NCI-H526 treated with DMSO at 0.1 percent for 48 hours (cell line): ENCODE measurements around the gene PPFIBP1.

Experiments
- DNase-seq: peaks from one replicate; lab custom pipeline; 2025; lab: John Stamatoyannopoulos, UW

The PPFIBP1 gene

DNA sequence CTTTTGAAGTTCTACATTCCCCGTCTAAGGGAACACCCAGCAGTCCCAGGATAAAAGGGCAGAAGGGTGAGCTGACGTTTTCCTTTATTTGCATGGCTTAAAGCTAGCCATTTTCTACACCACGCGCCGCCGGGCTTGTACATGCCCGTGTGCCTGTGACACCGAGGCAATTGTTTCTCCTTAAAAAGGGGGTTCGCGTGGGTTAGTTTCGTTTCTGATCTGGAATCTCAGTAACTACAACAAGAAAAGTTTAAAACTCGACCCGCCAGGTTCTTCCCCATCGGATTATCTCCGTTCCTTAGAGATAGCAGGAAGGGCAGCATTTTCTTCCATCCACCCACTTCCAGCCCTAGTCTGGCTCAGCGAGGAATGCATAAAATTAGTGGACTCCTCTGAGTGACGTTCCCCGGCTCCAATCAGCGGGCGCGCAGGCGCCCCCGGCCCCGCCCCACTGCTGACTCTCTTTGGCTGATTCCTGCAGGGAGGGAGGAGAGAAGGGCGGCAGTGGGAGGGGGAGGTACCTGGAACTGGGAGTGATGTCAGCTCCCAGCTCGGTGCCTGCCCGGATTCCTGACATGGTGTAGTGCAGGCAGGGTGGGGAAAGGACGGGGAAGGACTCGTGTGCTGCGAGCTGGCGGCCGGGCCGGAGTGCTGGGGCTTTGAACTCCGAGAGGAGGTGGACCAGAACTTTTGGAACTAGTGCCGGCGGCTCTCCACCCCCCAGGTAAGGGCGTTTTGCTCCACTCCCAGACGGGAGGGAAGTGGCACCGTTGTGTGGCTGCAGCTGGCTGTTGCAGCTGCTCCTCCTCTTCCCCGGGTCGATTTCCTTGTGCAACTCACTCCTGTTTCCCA is at the start of gene PPFIBP1:
Gene PPFIBP1, plus strand, starts transcription at position 565 of the 852 bp plus-strand sequence. CDS start 109,191 bp downstream, outside the sequence.
- DNase-seq, result peak; percentile 97

- no peak for DNase-seq
Measured at GRCh38 chr12:27474344-27474743, 49.7 kb upstream of the PPFIBP1 start.

- no peak for DNase-seq
Measured at GRCh38 chr12:27477049-27477448, 47.0 kb upstream of the PPFIBP1 start.

DNA sequence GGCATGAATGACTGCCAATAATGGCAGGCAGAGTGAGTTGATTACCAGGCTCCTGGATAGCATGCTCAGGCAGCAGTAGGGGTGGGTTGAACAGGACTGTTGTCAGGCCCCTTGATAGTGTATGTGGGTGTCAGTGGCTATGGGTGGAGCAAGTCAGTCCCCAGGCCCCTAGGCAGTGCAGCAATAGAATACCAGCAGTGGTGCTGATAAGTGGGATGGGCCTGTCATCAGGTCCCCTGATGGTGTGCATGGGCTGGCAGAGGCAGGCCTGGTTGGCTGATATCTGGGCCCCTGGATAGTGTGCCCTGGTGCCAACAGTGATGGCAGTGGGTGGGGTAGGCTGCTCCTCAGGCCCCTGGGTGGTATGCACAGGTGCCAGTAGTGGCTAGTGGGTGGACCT is 45.1 kb upstream of the PPFIBP1 start:
- no peak for DNase-seq

- no peak for DNase-seq
Measured at GRCh38 chr12:27480016-27480415, 44.0 kb upstream of the PPFIBP1 start.

- no peak for DNase-seq
Measured at GRCh38 chr12:27486961-27487360, 37.0 kb upstream of the PPFIBP1 start.

- no peak for DNase-seq
Measured at GRCh38 chr12:27488479-27488878, 35.5 kb upstream of the PPFIBP1 start.

- DNase-seq, result no peak
Measured at GRCh38 chr12:27491226-27491625, 32.8 kb upstream of the PPFIBP1 start.

GRCh38 chr12:27493260-27493940 is 30.6 kb upstream of the PPFIBP1 start:
- no peak for DNase-seq

DNA sequence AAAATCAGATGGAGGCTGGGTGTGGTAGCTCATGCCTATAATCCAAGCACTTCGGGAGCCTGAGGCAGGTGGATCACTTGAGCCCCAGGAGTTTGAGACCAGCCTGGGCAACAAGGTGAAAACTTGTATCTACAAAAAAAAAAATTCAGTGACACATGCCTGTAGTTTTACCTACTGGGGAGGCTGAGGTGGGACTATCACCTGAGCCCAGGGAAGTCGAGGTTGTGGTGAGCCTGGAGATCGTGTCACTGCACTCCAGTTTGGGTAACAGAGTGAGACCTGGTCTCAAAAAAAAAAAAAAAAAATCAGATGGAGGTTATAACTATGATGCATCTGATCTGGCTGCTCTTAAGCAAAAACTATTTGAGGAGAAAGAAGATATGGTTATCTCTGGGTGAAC is 26.6 kb upstream of the PPFIBP1 start:
- DNase-seq, result no peak

- DNase-seq, result no peak
Measured at GRCh38 chr12:27498149-27498548, 25.9 kb upstream of the PPFIBP1 start.

DNA sequence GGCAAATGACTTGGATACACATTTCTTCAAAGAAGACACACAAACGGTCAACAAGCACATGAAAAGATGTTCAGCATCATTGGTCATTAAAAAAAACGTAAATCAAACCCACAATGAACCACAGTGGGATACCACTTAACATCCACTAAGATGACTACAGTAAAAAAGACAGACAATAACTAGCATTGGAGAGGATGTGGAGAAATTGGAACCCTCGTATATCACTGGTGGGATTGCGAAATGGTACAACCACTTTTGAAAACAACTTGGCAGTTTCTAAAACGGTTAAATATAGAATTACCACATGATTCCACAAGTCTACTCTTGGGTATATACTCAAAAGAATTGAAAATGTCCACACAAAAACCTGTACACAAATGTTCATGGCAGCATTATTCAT is 25.2 kb upstream of the PPFIBP1 start:
- DNase-seq, result no peak

DNA sequence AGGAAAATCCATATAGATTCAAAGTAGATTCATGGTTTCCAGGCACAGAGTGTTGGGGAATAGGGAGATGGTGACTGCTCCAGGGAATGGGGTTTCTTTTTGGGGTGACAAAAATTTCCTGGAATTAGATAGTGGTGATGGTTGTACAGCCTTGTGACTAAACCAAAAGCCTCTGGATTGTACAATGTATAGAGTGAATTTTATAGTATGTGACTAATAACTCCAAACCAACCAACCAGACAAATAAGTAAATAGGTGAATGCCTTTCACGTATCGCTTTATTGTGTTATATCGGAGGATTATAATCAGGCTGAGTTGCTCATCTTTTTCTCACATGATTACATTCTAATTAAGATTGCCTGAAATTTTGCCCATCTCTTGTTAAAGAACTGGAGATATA is 24.6 kb upstream of the PPFIBP1 start:
- DNase-seq, result no peak

GRCh38 chr12:27500546-27500945 is 23.5 kb upstream of the PPFIBP1 start:
- DNase-seq, result no peak

- DNase-seq, result no peak
Measured at GRCh38 chr12:27502021-27502435, 22.0 kb upstream of the PPFIBP1 start.

DNA sequence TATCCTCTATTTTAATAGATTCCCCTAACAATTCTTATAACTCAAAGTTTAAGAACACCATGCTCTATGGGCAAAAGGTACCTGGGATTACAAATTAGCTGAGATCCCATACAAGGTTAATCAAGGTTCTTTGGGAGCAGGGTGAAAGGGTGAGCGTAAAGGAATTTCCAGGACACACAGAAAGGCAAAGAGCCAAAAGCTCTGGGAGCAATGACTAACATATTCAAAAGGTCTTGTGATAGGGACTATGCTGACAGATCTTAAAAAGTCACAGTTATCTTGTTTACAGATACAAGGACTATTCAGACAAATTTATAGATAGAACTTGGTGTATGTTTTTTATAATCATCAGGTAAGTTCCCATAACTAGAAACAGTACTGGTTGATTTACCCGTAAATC is 19.5 kb upstream of the PPFIBP1 start:
- DNase-seq, result no peak

DNA sequence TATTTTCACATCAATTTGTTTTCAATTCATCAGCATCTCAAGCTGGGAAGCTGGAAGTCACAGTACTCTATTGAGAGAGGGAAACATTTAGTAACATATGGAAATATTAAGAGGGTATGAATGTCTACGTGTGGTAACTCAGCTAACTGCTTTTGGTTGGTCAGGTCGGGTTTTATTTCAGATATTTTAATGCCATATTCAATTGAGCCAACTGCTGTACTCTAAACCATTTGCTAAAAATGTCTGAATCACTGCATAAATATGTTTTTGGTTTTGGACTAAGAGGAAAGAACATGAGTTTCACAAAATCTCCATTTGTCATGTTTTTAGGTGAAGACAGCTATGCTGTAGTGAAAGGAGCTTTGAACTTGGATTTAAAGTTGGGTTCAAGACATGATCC is 18.9 kb upstream of the PPFIBP1 start:
- DNase-seq, result no peak

DNA sequence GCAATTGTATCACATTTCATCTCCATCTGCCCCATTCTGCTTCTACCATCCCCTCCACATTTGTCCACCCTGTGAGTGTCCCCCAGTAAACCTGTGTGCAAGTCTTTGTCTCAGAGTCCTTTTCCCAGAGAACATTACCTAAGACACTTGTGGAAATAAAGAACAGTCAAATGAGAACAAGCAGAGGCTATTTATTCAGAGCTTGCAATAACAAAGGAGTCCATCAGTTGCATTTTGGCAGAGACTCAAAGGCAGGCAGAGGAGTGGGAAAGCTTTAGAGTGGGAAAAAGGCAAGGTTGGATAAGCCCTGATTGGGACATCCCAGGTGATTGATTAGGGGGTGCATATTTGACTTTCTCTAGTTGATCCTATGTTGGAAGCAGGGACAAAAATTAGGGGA is 18.2 kb upstream of the PPFIBP1 start:
- DNase-seq, result no peak

DNA sequence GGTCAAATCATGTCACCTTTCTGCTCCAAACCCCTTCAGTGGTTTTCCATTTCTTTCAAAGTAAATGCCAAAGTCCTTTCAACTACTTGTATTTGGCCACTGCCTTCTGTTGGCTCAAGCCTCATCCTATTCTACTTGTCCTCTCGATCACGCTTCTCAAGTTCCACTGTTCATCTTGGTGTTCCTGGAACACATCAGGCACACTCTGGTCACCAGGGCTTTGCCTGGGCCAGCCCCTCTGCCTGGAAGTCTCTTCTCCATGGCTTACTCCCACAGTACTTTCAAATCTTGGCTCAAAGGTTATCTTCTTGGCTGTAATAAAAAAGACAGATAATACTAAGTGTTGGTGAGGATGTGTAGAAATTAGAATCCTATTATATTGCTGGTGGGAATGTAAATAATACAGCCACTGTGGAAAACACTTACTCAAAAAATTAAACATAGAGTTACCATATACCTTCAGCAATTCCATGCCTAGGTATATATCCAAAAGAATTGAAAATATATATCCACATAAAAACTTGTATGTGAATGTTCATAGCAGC is 17.3 kb upstream of the PPFIBP1 start:
- no peak for DNase-seq

GRCh38 chr12:27508736-27509431 is 15.1 kb upstream of the PPFIBP1 start:
- DNase-seq, result no peak

DNA sequence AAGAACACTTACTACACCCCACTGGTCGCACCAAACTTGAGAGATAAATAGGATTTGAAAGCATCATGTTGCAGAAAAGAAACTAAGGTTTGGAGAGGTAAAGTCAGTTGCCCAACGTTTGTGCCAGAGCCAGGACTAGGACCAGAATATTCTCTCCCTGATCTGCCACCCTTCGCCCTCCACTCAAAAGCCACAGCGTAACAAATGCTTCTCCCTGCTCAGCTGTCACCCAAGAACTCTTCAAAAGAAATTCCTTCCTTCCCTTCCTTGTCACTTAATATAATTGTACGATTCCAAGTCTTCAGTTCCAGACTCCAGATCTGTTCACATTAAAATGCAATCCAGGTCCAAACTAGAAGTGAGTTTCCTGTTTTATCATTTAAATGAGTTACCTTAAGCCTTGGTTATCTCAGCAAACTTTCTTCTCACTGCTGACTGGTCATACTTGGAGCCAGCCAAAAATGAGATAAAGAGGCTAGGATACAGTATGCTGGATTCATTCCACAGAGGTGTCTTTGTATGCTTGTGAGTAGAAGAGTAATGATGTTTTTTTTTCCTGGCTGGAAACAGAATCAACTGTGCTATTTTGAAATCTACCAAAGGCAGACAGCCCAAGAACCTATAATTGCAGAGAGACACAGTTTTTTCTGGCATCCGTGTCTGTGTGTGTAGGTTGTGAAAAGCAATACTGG is 12.8 kb upstream of the PPFIBP1 start:
- DNase-seq, result no peak

DNA sequence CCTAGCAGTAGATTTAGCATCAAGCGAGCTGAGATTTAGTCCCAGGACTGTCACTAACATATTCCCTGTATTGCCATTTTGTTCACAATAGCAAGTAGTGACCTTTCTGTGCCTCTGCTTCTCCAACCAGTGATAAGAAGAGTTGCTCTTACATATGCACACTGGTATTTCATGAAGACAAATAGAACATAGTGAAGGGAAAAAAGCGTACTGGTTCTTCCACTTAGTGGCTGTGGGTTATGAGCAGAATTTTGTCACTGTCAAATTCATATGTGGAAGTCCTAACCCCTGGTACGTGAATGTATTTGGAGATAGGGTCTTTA is 12.3 kb upstream of the PPFIBP1 start:
- no peak for DNase-seq
